ENCODE measurements around the gene CCSER1.

DNA sequence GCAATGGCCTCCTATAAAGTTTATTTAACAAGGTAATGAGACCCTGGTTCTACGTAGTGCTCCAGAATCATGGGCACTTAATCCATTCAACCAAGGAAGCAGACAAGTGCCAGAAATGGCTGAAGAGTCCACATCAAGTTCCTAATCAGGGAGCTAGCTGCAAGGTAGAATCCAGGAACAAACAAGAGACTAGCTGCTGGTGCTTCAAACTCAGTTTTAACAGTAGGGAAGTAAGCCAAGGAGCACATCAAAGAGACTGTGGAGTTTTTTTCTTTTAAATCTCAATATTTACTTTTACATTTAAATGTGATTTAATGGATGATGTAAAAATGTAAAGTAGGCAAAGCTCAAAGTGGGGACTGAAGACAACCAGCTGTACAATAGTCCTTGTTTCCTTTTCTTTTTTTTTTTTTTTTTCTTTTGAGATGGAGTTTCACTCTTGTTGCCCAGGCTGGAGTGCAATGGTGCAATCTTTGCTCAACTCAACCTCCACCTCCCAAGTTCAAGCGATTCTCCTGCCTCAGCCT is 630.4 kb downstream of the CCSER1 start:
- TF ChIP-seq, protein P1, sequence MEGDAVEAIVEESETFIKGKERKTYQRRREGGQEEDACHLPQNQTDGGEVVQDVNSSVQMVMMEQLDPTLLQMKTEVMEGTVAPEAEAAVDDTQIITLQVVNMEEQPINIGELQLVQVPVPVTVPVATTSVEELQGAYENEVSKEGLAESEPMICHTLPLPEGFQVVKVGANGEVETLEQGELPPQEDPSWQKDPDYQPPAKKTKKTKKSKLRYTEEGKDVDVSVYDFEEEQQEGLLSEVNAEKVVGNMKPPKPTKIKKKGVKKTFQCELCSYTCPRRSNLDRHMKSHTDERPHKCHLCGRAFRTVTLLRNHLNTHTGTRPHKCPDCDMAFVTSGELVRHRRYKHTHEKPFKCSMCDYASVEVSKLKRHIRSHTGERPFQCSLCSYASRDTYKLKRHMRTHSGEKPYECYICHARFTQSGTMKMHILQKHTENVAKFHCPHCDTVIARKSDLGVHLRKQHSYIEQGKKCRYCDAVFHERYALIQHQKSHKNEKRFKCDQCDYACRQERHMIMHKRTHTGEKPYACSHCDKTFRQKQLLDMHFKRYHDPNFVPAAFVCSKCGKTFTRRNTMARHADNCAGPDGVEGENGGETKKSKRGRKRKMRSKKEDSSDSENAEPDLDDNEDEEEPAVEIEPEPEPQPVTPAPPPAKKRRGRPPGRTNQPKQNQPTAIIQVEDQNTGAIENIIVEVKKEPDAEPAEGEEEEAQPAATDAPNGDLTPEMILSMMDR (IDR thresholded peaks at IDR 0.05): no peak
- TF ChIP-seq EP300 (IDR thresholded peaks at IDR 0.05) (no peak), POLR2A (IDR thresholded peaks at IDR 0.05) (no peak)
